ENCODE results near the gene WASL. TPM values are rescaled to one million over a fixed set of nuclear protein-coding genes. Genes with fewer than 3 reads are reported as not detected.
"Not testable (repeated sequence)": the region's sequence is repeated elsewhere in the genome, so short reads cannot be mapped to it uniquely, and the experiment has no call there.

WASL gene
- total and polyA plus RNA-seq, 3 experiments from 2014 or later = 2.8 to 7.4 (median 7.3) TPM

GRCh38 chr7:123727071-123727837 lies 21.5 kb downstream of the WASL start:
- ChIA-PET POLR2A (no interaction called here), CTCF (no interaction called here)
- peaks cover 0 to 4% (median under 1%) of the 10 kb centered on the region in 5 donors for H3K9me3 Mint-ChIP-seq
- Histone ChIP-seq H3K36me3 (ENCODE audit: insufficient read depth, low read length) (no peaks in the 10 kb centered on the region), H3K27ac (ENCODE audit: low read depth, low read length) (no peak overlapping the region), H3K27me3 (ENCODE audit: insufficient read depth, low read length, poor library complexity, severe bottlenecking) (no peaks in the 10 kb centered on the region), H3K4me1 (ENCODE audit: insufficient read depth, low read length) (peaks cover 25% of the 10 kb centered on the region), H3K4me3 (ENCODE audit: low read length) (no peak overlapping the region), H3K9me3 (ENCODE audit: low read length) (no peaks in the 10 kb centered on the region)
- peak overlapping the region in 1 of 7 donors; percentile 22 for H3K4me3 Mint-ChIP-seq
- peak overlapping the region in 2 of 8 donors; percentile 8 to 87 for H3K27ac Mint-ChIP-seq
- no peaks in the 10 kb centered on the region for H3K27me3 Mint-ChIP-seq
- H3K4me1 Mint-ChIP-seq = peaks cover 61 to 86% (median 85%) of the 10 kb centered on the region in 3 donors
- H3K36me3 Mint-ChIP-seq = peaks cover 9 to 21% (median 12%) of the 10 kb centered on the region in 3 donors
- DNase-seq = no peak

GRCh38 chr7:123725586-123726171 lies 23.1 kb downstream of the WASL start:
- H3K4me1 Mint-ChIP-seq = peaks cover 57 to 85% (median 85%) of the 10 kb centered on the region in 3 donors
- Histone ChIP-seq H3K4me3 (ENCODE audit: low read length) (no peak overlapping the region), H3K4me1 (ENCODE audit: insufficient read depth, low read length) (peaks cover 33% of the 10 kb centered on the region), H3K27me3 (ENCODE audit: insufficient read depth, low read length, poor library complexity, severe bottlenecking) (no peaks in the 10 kb centered on the region), H3K9me3 (ENCODE audit: low read length) (no peaks in the 10 kb centered on the region), H3K27ac (ENCODE audit: low read depth, low read length) (no peak overlapping the region), H3K36me3 (ENCODE audit: insufficient read depth, low read length) (no peaks in the 10 kb centered on the region)
- CTCF ChIA-PET = no interaction called here
- no peaks in the 10 kb centered on the region for H3K9me3 Mint-ChIP-seq
- no peak for DNase-seq
- peak overlapping the region in 2 of 7 donors; percentile 9 to 27 for H3K4me3 Mint-ChIP-seq
- H3K27me3 Mint-ChIP-seq = no peaks in the 10 kb centered on the region
- H3K27ac Mint-ChIP-seq = peak overlapping the region in 2 of 8 donors; percentile 1 to 17
- POLR2A ChIA-PET = no interaction called here
- H3K36me3 Mint-ChIP-seq = peaks cover 9 to 10% (median 10%) of the 10 kb centered on the region in 3 donors

- peaks cover 9 to 10% (median 10%) of the 10 kb centered on the region in 3 donors for H3K36me3 Mint-ChIP-seq
- no peaks in the 10 kb centered on the region for H3K27me3 ChIP-seq (ENCODE audit: insufficient read depth, low read length, poor library complexity, severe bottlenecking)
- H3K9me3 ChIP-seq (ENCODE audit: low read length) = no peaks in the 10 kb centered on the region
- peaks cover 61 to 86% (median 84%) of the 10 kb centered on the region in 3 donors for H3K4me1 Mint-ChIP-seq
- POLR2A ChIA-PET = no interaction called here
- CTCF ChIA-PET = no interaction called here
- no peak overlapping the region for H3K27ac ChIP-seq (ENCODE audit: low read depth, low read length)
- no peaks in the 10 kb centered on the region for H3K9me3 Mint-ChIP-seq
- H3K4me3 Mint-ChIP-seq = peak overlapping the region in 3 of 7 donors; percentile 23 to 32 (median 27)
- H3K4me3 ChIP-seq (ENCODE audit: low read length) = no peak overlapping the region
- no peak for DNase-seq
- H3K36me3 ChIP-seq (ENCODE audit: insufficient read depth, low read length) = no peaks in the 10 kb centered on the region
- H3K27ac Mint-ChIP-seq = peak overlapping the region in 4 of 8 donors; percentile 5 to 55 (median 17)
- peaks cover 35% of the 10 kb centered on the region for H3K4me1 ChIP-seq (ENCODE audit: insufficient read depth, low read length)
- no peaks in the 10 kb centered on the region for H3K27me3 Mint-ChIP-seq
Measured at GRCh38 chr7:123724817-123725253, 24.0 kb downstream of the WASL start.

GRCh38 chr7:123723913-123724312 lies 24.9 kb downstream of the WASL start:
- peaks cover 9 to 10% (median 9%) of the 10 kb centered on the region in 3 donors for H3K36me3 Mint-ChIP-seq
- no peak overlapping the region for H3K4me3 Mint-ChIP-seq
- peaks cover 45% of the 10 kb centered on the region for H3K4me1 ChIP-seq (ENCODE audit: insufficient read depth, low read length)
- H3K4me3 ChIP-seq (ENCODE audit: low read length) = no peak overlapping the region
- no peaks in the 10 kb centered on the region for H3K36me3 ChIP-seq (ENCODE audit: insufficient read depth, low read length)
- H3K27me3 ChIP-seq (ENCODE audit: insufficient read depth, low read length, poor library complexity, severe bottlenecking) = no peaks in the 10 kb centered on the region
- POLR2A ChIA-PET = interaction anchor here (1.1 kb wide), 1 partner anchor 24 kb away, joined by 3 read pairs; no protein-coding TSS in a partner anchor
- H3K4me1 Mint-ChIP-seq = peaks cover 68 to 88% (median 86%) of the 10 kb centered on the region in 3 donors
- DNase-seq = no peak
- no peaks in the 10 kb centered on the region for H3K27me3 Mint-ChIP-seq
- CTCF ChIA-PET = interaction anchor here (1.3 to 1.4 kb wide), 2 partner anchors 8 to 23 kb away, joined by 3 read pairs; no protein-coding TSS in a partner anchor
- no peaks in the 10 kb centered on the region for H3K9me3 Mint-ChIP-seq
- H3K27ac ChIP-seq (ENCODE audit: low read depth, low read length) = no peak overlapping the region
- H3K9me3 ChIP-seq (ENCODE audit: low read length) = no peaks in the 10 kb centered on the region
- H3K27ac Mint-ChIP-seq = peak overlapping the region in 1 of 8 donors; percentile 17

- Mint-ChIP-seq H3K4me1 (peaks cover 56 to 75% (median 71%) of the 10 kb centered on the region in 3 donors), H3K27ac (peak overlapping the region in 1 of 8 donors; percentile 17)
- H3K9me3 ChIP-seq (ENCODE audit: low read length); H3K27ac ChIP-seq (ENCODE audit: low read depth, low read length); DNase-seq; H3K36me3 ChIP-seq (ENCODE audit: insufficient read depth, low read length); H3K9me3 Mint-ChIP-seq; H3K27me3 Mint-ChIP-seq; H3K4me3 Mint-ChIP-seq; POLR2A ChIA-PET; H3K27me3 ChIP-seq (ENCODE audit: insufficient read depth, low read length, poor library complexity, severe bottlenecking); H3K36me3 Mint-ChIP-seq; H3K4me3 ChIP-seq (ENCODE audit: low read length): not testable (repeated sequence)
- peaks cover 40% of the 10 kb centered on the region for H3K4me1 ChIP-seq (ENCODE audit: insufficient read depth, low read length)
- CTCF ChIA-PET = interaction anchor here (1.9 kb wide), 1 partner anchor 28 kb away, joined by 4 read pairs; the partner anchor contains the start of gene WASL
Measured at GRCh38 chr7:123720527-123720926, 28.3 kb downstream of the WASL start.

- Histone ChIP-seq H3K27me3 (ENCODE audit: insufficient read depth, low read length, poor library complexity, severe bottlenecking) (no peaks in the 10 kb centered on the region), H3K27ac (ENCODE audit: low read depth, low read length) (no peak overlapping the region), H3K4me1 (ENCODE audit: insufficient read depth, low read length) (peaks cover 30% of the 10 kb centered on the region), H3K36me3 (ENCODE audit: insufficient read depth, low read length) (no peaks in the 10 kb centered on the region), H3K9me3 (ENCODE audit: low read length) (no peaks in the 10 kb centered on the region), H3K4me3 (ENCODE audit: low read length) (no peak overlapping the region)
- POLR2A ChIA-PET = no interaction called here
- peak overlapping the region in 1 of 7 donors; percentile 2 for H3K4me3 Mint-ChIP-seq
- H3K9me3 Mint-ChIP-seq = no peaks in the 10 kb centered on the region
- no peaks in the 10 kb centered on the region for H3K27me3 Mint-ChIP-seq
- H3K4me1 Mint-ChIP-seq = peaks cover 53 to 77% (median 71%) of the 10 kb centered on the region in 3 donors
- no peak for DNase-seq
- H3K27ac Mint-ChIP-seq = peak overlapping the region in 4 of 8 donors; percentile 8 to 45 (median 32)
- CTCF ChIA-PET = interaction anchor here (1.9 kb wide), 1 partner anchor 29 kb away, joined by 4 read pairs; the partner anchor contains the start of gene WASL
- peaks cover 0 to 8% (median 0%) of the 10 kb centered on the region in 3 donors for H3K36me3 Mint-ChIP-seq
Measured at GRCh38 chr7:123719197-123719721, 29.5 kb downstream of the WASL start.

- no peaks in the 10 kb centered on the region for H3K27me3 ChIP-seq (ENCODE audit: insufficient read depth, low read length, poor library complexity, severe bottlenecking)
- no peak overlapping the region for H3K4me3 ChIP-seq (ENCODE audit: low read length)
- no peaks in the 10 kb centered on the region for H3K9me3 Mint-ChIP-seq
- no peak overlapping the region for H3K27ac ChIP-seq (ENCODE audit: low read depth, low read length)
- DNase-seq = no peak
- POLR2A ChIA-PET = no interaction called here
- no peak overlapping the region for H3K4me3 Mint-ChIP-seq
- H3K36me3 Mint-ChIP-seq = peaks cover 0 to 8% (median 0%) of the 10 kb centered on the region in 3 donors
- CTCF ChIA-PET = interaction anchor here (1.9 to 2.2 kb wide), 2 partner anchors 18 to 30 kb away, joined by 4 to 6 read pairs; partner anchors contain the start of gene WASL
- peaks cover 30% of the 10 kb centered on the region for H3K4me1 ChIP-seq (ENCODE audit: insufficient read depth, low read length)
- no peaks in the 10 kb centered on the region for H3K36me3 ChIP-seq (ENCODE audit: insufficient read depth, low read length)
- peaks cover 51 to 75% (median 69%) of the 10 kb centered on the region in 3 donors for H3K4me1 Mint-ChIP-seq
- no peaks in the 10 kb centered on the region for H3K9me3 ChIP-seq (ENCODE audit: low read length)
- peak overlapping the region in 1 of 8 donors; percentile 20 for H3K27ac Mint-ChIP-seq
- H3K27me3 Mint-ChIP-seq = no peaks in the 10 kb centered on the region
Measured at GRCh38 chr7:123718773-123719172, 30.0 kb downstream of the WASL start.

Data from CD8-positive, alpha-beta memory T cell (primary cell).